ENCODE measurements around the gene COL18A1.

DNA sequence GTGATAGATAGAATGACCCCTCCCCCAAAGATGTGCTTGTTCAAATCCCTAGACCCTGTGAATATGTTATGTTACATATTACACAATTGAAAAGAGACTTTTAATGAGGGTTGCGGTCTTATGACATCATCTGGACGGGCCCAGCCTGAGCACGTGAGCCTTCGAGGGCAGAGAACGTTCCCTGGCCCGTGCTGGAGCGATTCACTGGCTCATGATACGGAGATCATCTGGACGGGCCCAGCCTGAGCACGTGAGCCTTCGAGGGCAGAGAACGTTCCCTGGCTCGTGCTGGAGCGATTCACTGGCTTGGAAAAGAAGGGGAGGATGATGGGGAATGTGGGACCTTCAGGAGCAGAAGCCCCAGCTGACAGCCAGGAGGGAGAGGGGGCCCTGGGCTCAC is 34.4 kb upstream of the COL18A1 start:
- TF ChIP-seq, protein P1, sequence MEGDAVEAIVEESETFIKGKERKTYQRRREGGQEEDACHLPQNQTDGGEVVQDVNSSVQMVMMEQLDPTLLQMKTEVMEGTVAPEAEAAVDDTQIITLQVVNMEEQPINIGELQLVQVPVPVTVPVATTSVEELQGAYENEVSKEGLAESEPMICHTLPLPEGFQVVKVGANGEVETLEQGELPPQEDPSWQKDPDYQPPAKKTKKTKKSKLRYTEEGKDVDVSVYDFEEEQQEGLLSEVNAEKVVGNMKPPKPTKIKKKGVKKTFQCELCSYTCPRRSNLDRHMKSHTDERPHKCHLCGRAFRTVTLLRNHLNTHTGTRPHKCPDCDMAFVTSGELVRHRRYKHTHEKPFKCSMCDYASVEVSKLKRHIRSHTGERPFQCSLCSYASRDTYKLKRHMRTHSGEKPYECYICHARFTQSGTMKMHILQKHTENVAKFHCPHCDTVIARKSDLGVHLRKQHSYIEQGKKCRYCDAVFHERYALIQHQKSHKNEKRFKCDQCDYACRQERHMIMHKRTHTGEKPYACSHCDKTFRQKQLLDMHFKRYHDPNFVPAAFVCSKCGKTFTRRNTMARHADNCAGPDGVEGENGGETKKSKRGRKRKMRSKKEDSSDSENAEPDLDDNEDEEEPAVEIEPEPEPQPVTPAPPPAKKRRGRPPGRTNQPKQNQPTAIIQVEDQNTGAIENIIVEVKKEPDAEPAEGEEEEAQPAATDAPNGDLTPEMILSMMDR (IDR thresholded peaks at IDR 0.05; ENCODE audit: control extremely low read depth in 1 of 3, insufficient read depth in 1 of 3, low read depth in 1 of 3, low read length in 3 of 3), result no peak
- TF ChIP-seq CBX5 (IDR thresholded peaks at IDR 0.05; ENCODE audit: low read depth, low read length) (no peak), PHF8 (conservative IDR thresholded peaks at IDR 0.05; ENCODE audit: low read depth, low read length) (no peak), SIX5 (IDR thresholded peaks at IDR 0.05; ENCODE audit: low read depth, low read length) (no peak)

All from H1 (cell line).